ENCODE data around the gene STAC2.

- no peak for TF ChIP-seq CTCF (conservative IDR thresholded peaks at IDR 0.05)
- TF ChIP-seq EZH2 (IDR thresholded peaks at IDR 0.05; ENCODE audit: low read depth): no peak
These were observed 26.0 kb downstream of the STAC2 start for GRCh38 chr17:39199820-39200069.

Measured in PC-9 (cell line).